WTC11 (cell line): Measurements from ENCODE around the gene MED13. TPM values are rescaled to one million over a fixed set of nuclear protein-coding genes. Genes with fewer than 3 reads are reported as not detected.

Source experiments
- ATAC-seq: fragments of 200-7000 bp; cut with Tn5 transposase; 2 replicates; pipeline ENCODE4 v1.10.0; 2021; ENCODE audit warnings: mild to moderate bottlenecking, moderate library complexity
- CTCF ChIA-PET: fragments of 300-600 bp; sonication (Branson Sonifier 250); formaldehyde crosslinking; loops from one replicate; lab custom pipeline; 2021; ENCODE audit warnings: antibody characterized with exemption; lab: Charles Lee
- POLR2A ChIA-PET: fragments of 350-600 bp; sonication (Branson Sonifier 250); formaldehyde crosslinking; loops from one replicate; lab custom pipeline; 2021; ENCODE audit warnings: antibody characterized with exemption; lab: Charles Lee
- DNase-seq: peaks from one replicate; pipeline ENCODE4 v3.0.0; 2021; ENCODE audit warnings: low spot score
- H3K27ac Mint-ChIP-seq: 2 replicates; pipeline ENCODE4 v1.8.0; 2021; ENCODE audit warnings: mixed read lengths
- H3K27me3 Mint-ChIP-seq: 2 replicates; pipeline ENCODE4 v1.8.0; 2021; ENCODE audit warnings: low read depth, mild to moderate bottlenecking, moderate library complexity, mixed read lengths
- H3K36me3 Mint-ChIP-seq: 2 replicates; pipeline ENCODE4 v1.8.0; 2021; ENCODE audit warnings: mixed read lengths
- H3K4me1 Mint-ChIP-seq: 2 replicates; pipeline ENCODE4 v1.8.0; 2022; ENCODE audit warnings: mixed read lengths
- H3K4me3 Mint-ChIP-seq: 2 replicates; pipeline ENCODE4 v1.8.0; 2021; ENCODE audit warnings: mild to moderate bottlenecking, moderate library complexity, mixed read lengths
- H3K9me3 Mint-ChIP-seq: 2 replicates; pipeline ENCODE4 v1.8.0; 2021; ENCODE audit warnings: mixed read lengths
- CBFB ChIP-seq: sonication (generic); formaldehyde crosslinking; IDR thresholded peaks from 2 replicates; pipeline ENCODE4 v1.8.1; 2022; ENCODE audit warnings: mild to moderate bottlenecking, low read depth, missing genetic modification reagents
- EMX1 ChIP-seq: fragments of 250-450 bp; sonication (Bioruptor Pico); IDR thresholded peaks from 2 replicates; pipeline ENCODE4 v1.8.0; 2021; ENCODE audit warnings: mild to moderate bottlenecking
- FOXP1 ChIP-seq: sonication (generic); formaldehyde crosslinking; IDR thresholded peaks from 2 replicates; pipeline ENCODE4 v1.8.0; 2022; ENCODE audit warnings: missing genetic modification reagents, mild to moderate bottlenecking, moderate library complexity, borderline replicate concordance
- GABPB1 ChIP-seq: sonication (generic); formaldehyde crosslinking; IDR thresholded peaks from 2 replicates; pipeline ENCODE4 v1.8.1; 2023; ENCODE audit warnings: mild to moderate bottlenecking, missing genetic modification reagents
- ZNF121 ChIP-seq: sonication (generic); formaldehyde crosslinking; IDR thresholded peaks from 2 replicates; pipeline ENCODE4 v1.8.0; 2023; ENCODE audit warnings: missing genetic modification reagents
- ZNF263 ChIP-seq: sonication (generic); formaldehyde crosslinking; IDR thresholded peaks from 2 replicates; pipeline ENCODE4 v1.8.1; 2022; ENCODE audit warnings: low read depth, mild to moderate bottlenecking, moderate library complexity, missing genetic modification reagents
- ZNF396 ChIP-seq: fragments of 250-450 bp; sonication (Bioruptor Pico); IDR thresholded peaks from 2 replicates; pipeline ENCODE4 v1.8.0; 2021; ENCODE audit warnings: mild to moderate bottlenecking, moderate library complexity, borderline replicate concordance
- total RNA-seq: library from RNA; stranded (reverse); gene quantifications from 3 replicates; pipeline ENCODE4 v1.2.3, GENCODE V29; 2021
- TF ChIP-seq, protein P1 (sequence below): sonication (generic); formaldehyde crosslinking; IDR thresholded peaks from 2 replicates; pipeline ENCODE4 v1.8.1; 2022; ENCODE audit warnings: low read depth, missing genetic modification reagents, borderline replicate concordance
- TF ChIP-seq, protein P2 (sequence below): fragments of 250-450 bp; sonication (Bioruptor Pico); IDR thresholded peaks from 2 replicates; pipeline ENCODE4 v2.1.2; 2022; ENCODE audit warnings: mild to moderate bottlenecking, moderate library complexity
- TF ChIP-seq, protein P3 (sequence below): sonication (generic); formaldehyde crosslinking; IDR thresholded peaks from 2 replicates; pipeline ENCODE4 v1.8.0; 2022; ENCODE audit warnings: missing genetic modification reagents
- TF ChIP-seq, protein P4 (sequence below): sonication (generic); formaldehyde crosslinking; IDR thresholded peaks from 2 replicates; pipeline ENCODE4 v1.8.0; 2023; ENCODE audit warnings: mild to moderate bottlenecking, missing genetic modification reagents
- TF ChIP-seq, protein P5 (sequence below): sonication (generic); formaldehyde crosslinking; IDR thresholded peaks from 2 replicates; pipeline ENCODE4 v1.8.0; 2023; ENCODE audit warnings: missing genetic modification reagents, mild to moderate bottlenecking, borderline replicate concordance

The MED13 gene
- total RNA-seq, 1 experiment from 2014 or later: 39.7 TPM

- CTCF ChIA-PET: no interaction called here
- DNase-seq (no peak), ATAC-seq (no peak)
- Mint-ChIP-seq H3K27ac (no peak overlapping the region), H3K4me3 (no peak overlapping the region), H3K9me3 (no peaks in the 10 kb centered on the region), H3K27me3 (no peaks in the 10 kb centered on the region), H3K4me1 (no peaks in the 10 kb centered on the region)
- POLR2A ChIA-PET: interaction anchor here (0.6 kb wide), 1 partner anchor 37 kb away, joined by 4 read pairs; no protein-coding TSS in a partner anchor
- TF ChIP-seq ZNF396 (CRISPR knock-in tag) (no peak), CBFB (no peak), EMX1 (CRISPR knock-in tag) (no peak), ZNF121 (no peak), GABPB1 (CRISPR knock-in tag) (no peak), FOXP1 (no peak), ZNF263 (CRISPR knock-in tag) (no peak)
- TF ChIP-seq, protein P1, sequence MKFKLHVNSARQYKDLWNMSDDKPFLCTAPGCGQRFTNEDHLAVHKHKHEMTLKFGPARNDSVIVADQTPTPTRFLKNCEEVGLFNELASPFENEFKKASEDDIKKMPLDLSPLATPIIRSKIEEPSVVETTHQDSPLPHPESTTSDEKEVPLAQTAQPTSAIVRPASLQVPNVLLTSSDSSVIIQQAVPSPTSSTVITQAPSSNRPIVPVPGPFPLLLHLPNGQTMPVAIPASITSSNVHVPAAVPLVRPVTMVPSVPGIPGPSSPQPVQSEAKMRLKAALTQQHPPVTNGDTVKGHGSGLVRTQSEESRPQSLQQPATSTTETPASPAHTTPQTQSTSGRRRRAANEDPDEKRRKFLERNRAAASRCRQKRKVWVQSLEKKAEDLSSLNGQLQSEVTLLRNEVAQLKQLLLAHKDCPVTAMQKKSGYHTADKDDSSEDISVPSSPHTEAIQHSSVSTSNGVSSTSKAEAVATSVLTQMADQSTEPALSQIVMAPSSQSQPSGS (CRISPR knock-in tag): no peak
- TF ChIP-seq, protein P2, sequence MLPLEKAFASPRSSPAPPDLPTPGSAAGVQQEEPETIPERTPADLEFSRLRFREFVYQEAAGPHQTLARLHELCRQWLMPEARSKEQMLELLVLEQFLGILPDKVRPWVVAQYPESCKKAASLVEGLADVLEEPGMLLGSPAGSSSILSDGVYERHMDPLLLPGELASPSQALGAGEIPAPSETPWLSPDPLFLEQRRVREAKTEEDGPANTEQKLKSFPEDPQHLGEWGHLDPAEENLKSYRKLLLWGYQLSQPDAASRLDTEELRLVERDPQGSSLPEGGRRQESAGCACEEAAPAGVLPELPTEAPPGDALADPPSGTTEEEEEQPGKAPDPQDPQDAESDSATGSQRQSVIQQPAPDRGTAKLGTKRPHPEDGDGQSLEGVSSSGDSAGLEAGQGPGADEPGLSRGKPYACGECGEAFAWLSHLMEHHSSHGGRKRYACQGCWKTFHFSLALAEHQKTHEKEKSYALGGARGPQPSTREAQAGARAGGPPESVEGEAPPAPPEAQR (CRISPR knock-in tag): no peak
- TF ChIP-seq, protein P3, sequence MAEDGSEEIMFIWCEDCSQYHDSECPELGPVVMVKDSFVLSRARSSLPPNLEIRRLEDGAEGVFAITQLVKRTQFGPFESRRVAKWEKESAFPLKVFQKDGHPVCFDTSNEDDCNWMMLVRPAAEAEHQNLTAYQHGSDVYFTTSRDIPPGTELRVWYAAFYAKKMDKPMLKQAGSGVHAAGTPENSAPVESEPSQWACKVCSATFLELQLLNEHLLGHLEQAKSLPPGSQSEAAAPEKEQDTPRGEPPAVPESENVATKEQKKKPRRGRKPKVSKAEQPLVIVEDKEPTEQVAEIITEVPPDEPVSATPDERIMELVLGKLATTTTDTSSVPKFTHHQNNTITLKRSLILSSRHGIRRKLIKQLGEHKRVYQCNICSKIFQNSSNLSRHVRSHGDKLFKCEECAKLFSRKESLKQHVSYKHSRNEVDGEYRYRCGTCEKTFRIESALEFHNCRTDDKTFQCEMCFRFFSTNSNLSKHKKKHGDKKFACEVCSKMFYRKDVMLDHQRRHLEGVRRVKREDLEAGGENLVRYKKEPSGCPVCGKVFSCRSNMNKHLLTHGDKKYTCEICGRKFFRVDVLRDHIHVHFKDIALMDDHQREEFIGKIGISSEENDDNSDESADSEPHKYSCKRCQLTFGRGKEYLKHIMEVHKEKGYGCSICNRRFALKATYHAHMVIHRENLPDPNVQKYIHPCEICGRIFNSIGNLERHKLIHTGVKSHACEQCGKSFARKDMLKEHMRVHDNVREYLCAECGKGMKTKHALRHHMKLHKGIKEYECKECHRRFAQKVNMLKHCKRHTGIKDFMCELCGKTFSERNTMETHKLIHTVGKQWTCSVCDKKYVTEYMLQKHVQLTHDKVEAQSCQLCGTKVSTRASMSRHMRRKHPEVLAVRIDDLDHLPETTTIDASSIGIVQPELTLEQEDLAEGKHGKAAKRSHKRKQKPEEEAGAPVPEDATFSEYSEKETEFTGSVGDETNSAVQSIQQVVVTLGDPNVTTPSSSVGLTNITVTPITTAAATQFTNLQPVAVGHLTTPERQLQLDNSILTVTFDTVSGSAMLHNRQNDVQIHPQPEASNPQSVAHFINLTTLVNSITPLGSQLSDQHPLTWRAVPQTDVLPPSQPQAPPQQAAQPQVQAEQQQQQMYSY (CRISPR knock-in tag): no peak
- TF ChIP-seq, protein P4, sequence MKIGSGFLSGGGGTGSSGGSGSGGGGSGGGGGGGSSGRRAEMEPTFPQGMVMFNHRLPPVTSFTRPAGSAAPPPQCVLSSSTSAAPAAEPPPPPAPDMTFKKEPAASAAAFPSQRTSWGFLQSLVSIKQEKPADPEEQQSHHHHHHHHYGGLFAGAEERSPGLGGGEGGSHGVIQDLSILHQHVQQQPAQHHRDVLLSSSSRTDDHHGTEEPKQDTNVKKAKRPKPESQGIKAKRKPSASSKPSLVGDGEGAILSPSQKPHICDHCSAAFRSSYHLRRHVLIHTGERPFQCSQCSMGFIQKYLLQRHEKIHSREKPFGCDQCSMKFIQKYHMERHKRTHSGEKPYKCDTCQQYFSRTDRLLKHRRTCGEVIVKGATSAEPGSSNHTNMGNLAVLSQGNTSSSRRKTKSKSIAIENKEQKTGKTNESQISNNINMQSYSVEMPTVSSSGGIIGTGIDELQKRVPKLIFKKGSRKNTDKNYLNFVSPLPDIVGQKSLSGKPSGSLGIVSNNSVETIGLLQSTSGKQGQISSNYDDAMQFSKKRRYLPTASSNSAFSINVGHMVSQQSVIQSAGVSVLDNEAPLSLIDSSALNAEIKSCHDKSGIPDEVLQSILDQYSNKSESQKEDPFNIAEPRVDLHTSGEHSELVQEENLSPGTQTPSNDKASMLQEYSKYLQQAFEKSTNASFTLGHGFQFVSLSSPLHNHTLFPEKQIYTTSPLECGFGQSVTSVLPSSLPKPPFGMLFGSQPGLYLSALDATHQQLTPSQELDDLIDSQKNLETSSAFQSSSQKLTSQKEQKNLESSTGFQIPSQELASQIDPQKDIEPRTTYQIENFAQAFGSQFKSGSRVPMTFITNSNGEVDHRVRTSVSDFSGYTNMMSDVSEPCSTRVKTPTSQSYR (CRISPR knock-in tag): no peak
- TF ChIP-seq, all 79 proteins: peak for 0
- H3K36me3 Mint-ChIP-seq: peaks cover 47% of the 10 kb centered on the region
These were observed 160.9 kb downstream of the MED13 start for GRCh38 chr17:61904094-61904710.

DNA sequence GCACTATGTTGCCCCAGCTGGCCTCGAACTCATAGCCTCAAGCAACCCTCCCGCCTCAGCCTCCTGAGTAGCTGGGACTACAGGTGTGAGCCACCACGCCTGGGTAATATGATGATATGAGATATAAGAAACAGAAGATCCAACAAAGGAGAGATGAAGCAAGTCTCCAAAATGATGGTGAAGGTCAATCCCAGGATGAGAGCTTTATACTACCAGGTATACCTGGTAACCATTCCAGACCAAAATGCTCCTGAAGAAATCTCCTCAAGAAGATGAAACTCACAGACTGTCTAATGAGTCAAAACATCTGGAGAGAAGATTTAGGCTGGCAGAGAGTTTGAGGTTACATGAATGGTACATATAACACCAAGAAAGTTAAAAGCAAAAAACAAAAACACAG, 161.8 kb downstream of the MED13 start:
- DNase-seq (no peak), ATAC-seq (no peak)
- Mint-ChIP-seq H3K27ac (no peak overlapping the region), H3K27me3 (no peaks in the 10 kb centered on the region), H3K4me3 (no peak overlapping the region), H3K4me1 (no peaks in the 10 kb centered on the region), H3K9me3 (no peaks in the 10 kb centered on the region), H3K36me3 (peaks cover 55% of the 10 kb centered on the region)
- TF ChIP-seq, protein P5, sequence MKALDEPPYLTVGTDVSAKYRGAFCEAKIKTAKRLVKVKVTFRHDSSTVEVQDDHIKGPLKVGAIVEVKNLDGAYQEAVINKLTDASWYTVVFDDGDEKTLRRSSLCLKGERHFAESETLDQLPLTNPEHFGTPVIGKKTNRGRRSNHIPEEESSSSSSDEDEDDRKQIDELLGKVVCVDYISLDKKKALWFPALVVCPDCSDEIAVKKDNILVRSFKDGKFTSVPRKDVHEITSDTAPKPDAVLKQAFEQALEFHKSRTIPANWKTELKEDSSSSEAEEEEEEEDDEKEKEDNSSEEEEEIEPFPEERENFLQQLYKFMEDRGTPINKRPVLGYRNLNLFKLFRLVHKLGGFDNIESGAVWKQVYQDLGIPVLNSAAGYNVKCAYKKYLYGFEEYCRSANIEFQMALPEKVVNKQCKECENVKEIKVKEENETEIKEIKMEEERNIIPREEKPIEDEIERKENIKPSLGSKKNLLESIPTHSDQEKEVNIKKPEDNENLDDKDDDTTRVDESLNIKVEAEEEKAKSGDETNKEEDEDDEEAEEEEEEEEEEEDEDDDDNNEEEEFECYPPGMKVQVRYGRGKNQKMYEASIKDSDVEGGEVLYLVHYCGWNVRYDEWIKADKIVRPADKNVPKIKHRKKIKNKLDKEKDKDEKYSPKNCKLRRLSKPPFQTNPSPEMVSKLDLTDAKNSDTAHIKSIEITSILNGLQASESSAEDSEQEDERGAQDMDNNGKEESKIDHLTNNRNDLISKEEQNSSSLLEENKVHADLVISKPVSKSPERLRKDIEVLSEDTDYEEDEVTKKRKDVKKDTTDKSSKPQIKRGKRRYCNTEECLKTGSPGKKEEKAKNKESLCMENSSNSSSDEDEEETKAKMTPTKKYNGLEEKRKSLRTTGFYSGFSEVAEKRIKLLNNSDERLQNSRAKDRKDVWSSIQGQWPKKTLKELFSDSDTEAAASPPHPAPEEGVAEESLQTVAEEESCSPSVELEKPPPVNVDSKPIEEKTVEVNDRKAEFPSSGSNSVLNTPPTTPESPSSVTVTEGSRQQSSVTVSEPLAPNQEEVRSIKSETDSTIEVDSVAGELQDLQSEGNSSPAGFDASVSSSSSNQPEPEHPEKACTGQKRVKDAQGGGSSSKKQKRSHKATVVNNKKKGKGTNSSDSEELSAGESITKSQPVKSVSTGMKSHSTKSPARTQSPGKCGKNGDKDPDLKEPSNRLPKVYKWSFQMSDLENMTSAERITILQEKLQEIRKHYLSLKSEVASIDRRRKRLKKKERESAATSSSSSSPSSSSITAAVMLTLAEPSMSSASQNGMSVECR: no peak
- ChIA-PET CTCF (no interaction called here), POLR2A (interaction anchor here (0.7 kb wide), 1 partner anchor 41 kb away, joined by 3 read pairs; no protein-coding TSS in a partner anchor)
